Large intestine (tissue), 3 donors: Measurements from ENCODE around the gene PER3. TPM values are rescaled to one million over a fixed set of nuclear protein-coding genes. Genes with fewer than 3 reads are reported as not detected.

Experiments
- DNase-seq, 2 donors: peaks; one replicate each; pipeline versions ENCODE4 v3.0.0 to v3.0.0-alpha.2; 2013
- H3K27ac ChIP-seq: one replicate; pipeline ENCODE4 v1.5.1; 2013; ENCODE audit warnings: low read length
- H3K27me3 ChIP-seq: 2 replicates; pipeline ENCODE4 v1.6.1; 2013; ENCODE audit warnings: low read length; ENCODE audit not compliant: control insufficient read depth, insufficient read depth
- H3K36me3 ChIP-seq: 2 replicates; pipeline ENCODE4 v1.6.1; 2013; ENCODE audit warnings: low read length; ENCODE audit not compliant: control insufficient read depth, insufficient read depth
- H3K4me1 ChIP-seq: one replicate; pipeline ENCODE4 v1.6.1; 2013; ENCODE audit warnings: low read length; ENCODE audit not compliant: control insufficient read depth, insufficient read depth
- H3K4me3 ChIP-seq: one replicate; pipeline ENCODE4 v1.5.1; 2013; ENCODE audit warnings: low read length
- H3K9me3 ChIP-seq: one replicate; pipeline ENCODE4 v1.6.1; 2013; ENCODE audit warnings: mild to moderate bottlenecking, low read depth, low read length, moderate library complexity; ENCODE audit not compliant: control insufficient read depth
- WGBS: methylation state at CpG from one replicate; pipeline ENCODE4 v1.1.5; 2013; ENCODE audit warnings: low lambda C conversion rate; ENCODE audit not compliant: insufficient coverage; 5-methylcytosine and 5-hydroxymethylcytosine counted together
- polyA plus RNA-seq: library from polyadenylated mRNA; unstranded; fragments of 120-200 nt; gene quantifications from one replicate; pipeline ENCODE4 v1.2.1, GENCODE V29; 2013

PER3 gene
- polyA plus RNA-seq, 1 donor, result 5.1 TPM

DNA sequence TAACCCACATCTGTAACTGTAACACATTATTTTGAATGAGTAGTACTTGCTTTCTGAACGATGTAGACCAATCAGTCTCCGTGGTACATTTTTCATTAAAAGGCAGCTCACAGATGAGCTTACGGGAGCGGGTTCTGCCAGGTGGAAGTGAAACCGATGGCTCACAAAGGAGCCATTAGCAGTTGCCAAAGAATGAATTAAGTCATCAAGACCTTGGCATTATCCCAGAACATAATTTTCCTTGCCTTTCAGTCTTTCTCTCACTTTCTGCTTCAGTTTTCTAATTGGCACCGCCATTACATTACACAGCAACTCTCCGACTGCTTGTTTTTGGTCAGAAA is 102.3 kb downstream of the PER3 start:
- no CpG with 5 or more reads among the region's 7 CpGs for WGBS
- Histone ChIP-seq H3K27me3 (peaks cover 3% of the 10 kb centered on the region), H3K4me3 (no peak overlapping the region), H3K4me1 (no peaks in the 10 kb centered on the region), H3K27ac (no peak overlapping the region), H3K9me3 (no peaks in the 10 kb centered on the region), H3K36me3 (no peaks in the 10 kb centered on the region)
- DNase-seq, result no peak

DNA sequence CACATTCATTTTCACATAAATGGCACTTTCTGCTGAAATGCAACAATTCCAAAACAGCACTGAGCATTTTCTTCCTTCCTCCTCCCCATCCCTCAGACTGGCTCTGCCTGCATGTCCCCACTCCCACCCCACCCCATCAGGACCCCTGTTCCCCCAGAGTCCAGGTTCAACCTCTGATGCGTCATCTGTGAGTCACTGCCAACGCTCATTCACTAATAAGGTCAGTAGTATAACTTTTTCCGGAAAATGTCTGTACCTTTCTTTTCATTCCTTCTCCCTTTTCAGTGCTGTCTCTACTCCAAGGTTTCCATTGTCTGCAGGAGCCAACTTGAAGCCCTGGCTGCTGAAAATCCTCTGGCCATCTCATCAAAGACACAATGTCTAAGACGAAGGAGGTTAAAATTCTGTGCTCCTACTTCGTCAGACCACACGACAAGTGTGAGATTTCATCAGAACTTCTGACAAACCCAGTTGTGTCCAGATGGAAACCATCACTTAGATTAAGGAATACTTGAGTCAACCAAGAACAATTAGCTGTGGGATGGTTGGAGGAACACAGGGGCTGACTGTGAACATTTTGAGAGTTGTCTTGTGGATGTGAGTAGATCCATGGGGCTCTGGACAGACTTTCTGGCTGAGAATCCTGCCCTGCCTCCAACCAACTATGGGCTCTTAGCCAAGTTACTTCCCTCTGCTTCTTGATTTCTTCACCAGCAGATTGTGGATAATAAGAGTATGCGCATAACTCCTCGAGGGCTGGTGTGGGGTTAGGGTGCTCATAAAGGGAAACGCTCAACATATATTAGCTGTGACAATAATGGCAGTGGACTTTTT is 104.4 kb downstream of the PER3 start:
- WGBS, result 90% methylated on average over 6 of the region's 9 CpGs
- Histone ChIP-seq H3K9me3 (no peaks in the 10 kb centered on the region), H3K27ac (no peak overlapping the region), H3K27me3 (peaks cover 3% of the 10 kb centered on the region), H3K4me3 (no peak overlapping the region), H3K4me1 (no peaks in the 10 kb centered on the region), H3K36me3 (no peaks in the 10 kb centered on the region)
- no peak for DNase-seq

DNA sequence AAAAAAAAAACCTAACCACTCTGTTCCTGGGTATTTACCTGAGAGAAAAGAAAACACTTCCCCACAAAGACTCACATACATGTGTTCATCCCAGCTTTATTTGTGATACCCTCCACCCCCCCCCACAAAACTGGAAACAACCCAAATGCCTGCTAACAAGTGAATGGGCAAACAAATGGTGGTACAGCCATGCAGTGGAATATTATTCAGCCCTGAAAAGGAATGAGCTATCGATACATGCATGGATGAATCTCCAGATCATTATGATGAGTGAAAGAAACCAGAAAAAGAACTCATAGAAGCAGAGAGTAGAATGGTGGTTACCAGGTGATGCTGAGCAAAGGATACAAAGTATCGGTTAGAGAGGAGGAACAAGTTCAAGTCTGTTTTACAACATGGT is 106.8 kb downstream of the PER3 start:
- WGBS, result 100% methylated on average over 1 of the region's 2 CpGs
- Histone ChIP-seq H3K9me3 (no peaks in the 10 kb centered on the region), H3K27ac (no peak overlapping the region), H3K4me1 (no peaks in the 10 kb centered on the region), H3K36me3 (no peaks in the 10 kb centered on the region), H3K27me3 (peaks cover 3% of the 10 kb centered on the region), H3K4me3 (no peak overlapping the region)
- no peak for DNase-seq

DNA sequence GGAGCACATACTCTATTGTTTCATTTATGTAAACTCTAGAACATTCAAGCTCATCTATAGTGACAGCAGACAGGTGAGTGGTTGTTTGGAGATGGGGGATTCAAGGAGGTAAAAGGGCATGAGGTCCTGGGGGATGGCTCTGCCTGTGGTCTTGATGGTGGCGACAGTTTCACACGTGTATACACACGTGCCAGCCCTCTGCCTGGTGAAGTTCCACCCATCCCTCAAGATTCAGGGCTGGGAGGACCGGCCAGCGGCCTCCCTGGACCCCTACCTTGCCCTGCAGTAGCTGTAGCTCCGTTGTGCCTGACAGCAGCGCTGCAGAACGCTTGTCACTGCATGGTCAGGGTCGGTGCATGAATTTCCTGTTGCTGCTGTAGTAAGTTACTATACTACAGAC is 107.7 kb downstream of the PER3 start:
- no peaks in the 10 kb centered on the region for H3K9me3 ChIP-seq
- H3K36me3 ChIP-seq, result no peaks in the 10 kb centered on the region
- H3K4me3 ChIP-seq, result no peak overlapping the region
- no peak overlapping the region for H3K27ac ChIP-seq
- DNase-seq, result no peak
- no peaks in the 10 kb centered on the region for H3K27me3 ChIP-seq
- WGBS, result 100% methylated on average over 1 of the region's 9 CpGs
- no peaks in the 10 kb centered on the region for H3K4me1 ChIP-seq

DNA sequence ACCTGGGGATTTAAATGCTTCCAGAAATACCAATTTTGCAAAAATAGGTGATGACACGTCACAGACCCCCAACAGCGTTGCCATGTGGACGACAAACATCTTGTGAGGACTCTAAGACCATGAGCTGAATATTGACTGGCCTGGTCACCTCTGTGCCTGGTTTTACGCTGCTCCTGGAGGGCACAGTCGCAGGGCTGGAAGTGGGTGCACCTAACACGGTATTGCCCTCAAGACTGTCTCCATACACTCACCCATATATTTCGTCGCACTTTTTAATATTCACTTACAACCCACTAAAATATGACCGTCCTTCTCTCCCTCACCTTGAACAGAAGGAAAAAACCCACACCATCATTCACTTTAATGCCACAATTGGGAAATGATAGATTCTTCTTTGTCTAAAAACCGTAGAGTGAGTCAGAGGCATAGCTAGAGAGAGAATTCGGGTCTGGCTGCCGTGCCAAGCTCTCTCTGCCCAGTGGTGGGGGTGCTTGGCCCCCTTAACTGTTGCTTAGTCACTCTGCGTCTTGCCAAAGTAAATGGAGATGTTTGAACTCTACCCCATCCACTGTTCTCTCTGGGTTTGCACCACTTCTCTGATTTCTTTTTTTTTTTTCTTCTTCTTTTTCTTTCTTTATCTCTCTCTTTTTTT is 109.6 kb downstream of the PER3 start:
- no peaks in the 10 kb centered on the region for H3K27me3 ChIP-seq
- H3K36me3 ChIP-seq, result no peaks in the 10 kb centered on the region
- H3K27ac ChIP-seq, result no peak overlapping the region
- no peaks in the 10 kb centered on the region for H3K9me3 ChIP-seq
- WGBS, result 93% methylated on average over 4 of the region's 13 CpGs
- DNase-seq, result no peak
- no peaks in the 10 kb centered on the region for H3K4me1 ChIP-seq
- H3K4me3 ChIP-seq, result no peak overlapping the region

Other genes starting within 250 kb of the PER3 start
- 113 TPM for gene VAMP3, start 13.0 kb upstream of the PER3 start, polyA plus RNA-seq
- gene UTS2, start 68.8 kb downstream of the PER3 start, polyA plus RNA-seq, result 0.36 TPM
- gene TNFRSF9, start 156.5 kb downstream of the PER3 start, polyA plus RNA-seq, result 0.33 TPM
- gene PARK7, start 177.4 kb downstream of the PER3 start, polyA plus RNA-seq, result 228 TPM
- gene ERRFI1, start 242.0 kb downstream of the PER3 start, polyA plus RNA-seq, result 39.5 TPM